COLO668 (cell line): Measurements from ENCODE around the gene COPE.

ENCODE experiments used
- DNase-seq: peaks from one replicate; lab custom pipeline; 2025; ENCODE audit not compliant: unreplicated experiment; lab: John Stamatoyannopoulos, UW

The COPE gene

DNA sequence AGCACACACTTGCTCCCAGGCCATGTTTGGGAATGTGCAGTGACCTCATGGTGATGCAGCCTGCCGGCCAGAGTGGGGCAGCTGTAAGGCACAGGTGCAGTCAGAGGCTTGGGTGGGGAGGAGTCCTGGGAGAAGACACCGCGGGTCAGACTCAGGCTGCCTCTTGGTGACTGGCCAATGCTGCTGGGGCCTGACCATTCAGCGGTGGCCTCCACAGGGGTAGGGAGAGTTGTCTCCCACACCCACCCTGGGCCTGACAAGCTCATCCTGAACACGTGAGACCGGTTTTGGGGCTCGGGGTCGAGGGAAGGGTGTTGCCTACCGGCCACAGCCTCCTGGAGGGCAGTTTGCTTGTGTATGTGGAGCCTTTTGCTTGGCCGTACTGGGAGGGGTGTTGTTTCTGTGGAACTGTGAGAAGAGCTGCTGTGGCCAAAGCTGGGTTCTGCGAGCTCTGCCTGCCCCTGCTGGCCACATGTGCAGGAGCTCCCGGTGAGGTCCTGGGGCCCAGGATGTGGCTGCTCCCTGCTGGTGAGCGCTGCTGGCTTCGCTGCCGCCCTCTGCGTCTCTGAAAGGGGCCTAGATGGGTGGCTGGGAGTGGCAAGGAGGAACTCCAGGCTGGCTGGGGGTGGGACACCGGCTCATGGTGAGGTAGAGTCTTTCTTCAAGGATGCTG, 65.3 kb downstream of the COPE start:
- no peak for DNase-seq

DNA sequence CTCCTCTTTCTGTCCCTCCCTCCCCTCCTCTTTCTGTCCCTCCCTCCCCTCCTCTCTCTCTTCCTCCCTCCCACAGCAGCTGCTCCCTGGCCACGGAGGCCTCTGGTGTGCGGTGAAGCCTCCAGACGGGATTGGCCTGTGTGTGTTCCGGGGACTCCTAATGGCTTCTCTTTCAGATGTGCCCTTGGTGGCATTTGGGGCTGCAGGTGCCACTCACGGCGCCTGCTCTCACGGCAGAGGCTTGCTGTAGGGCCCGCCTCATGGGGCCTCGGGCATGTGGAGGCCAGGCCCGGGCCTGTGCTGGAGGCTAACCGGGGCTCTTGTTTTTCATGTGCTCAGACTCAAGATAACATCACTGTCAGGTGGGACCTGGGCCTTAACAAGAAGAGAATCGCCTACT, 66.5 kb downstream of the COPE start:
- DNase-seq, result no peak

DNA sequence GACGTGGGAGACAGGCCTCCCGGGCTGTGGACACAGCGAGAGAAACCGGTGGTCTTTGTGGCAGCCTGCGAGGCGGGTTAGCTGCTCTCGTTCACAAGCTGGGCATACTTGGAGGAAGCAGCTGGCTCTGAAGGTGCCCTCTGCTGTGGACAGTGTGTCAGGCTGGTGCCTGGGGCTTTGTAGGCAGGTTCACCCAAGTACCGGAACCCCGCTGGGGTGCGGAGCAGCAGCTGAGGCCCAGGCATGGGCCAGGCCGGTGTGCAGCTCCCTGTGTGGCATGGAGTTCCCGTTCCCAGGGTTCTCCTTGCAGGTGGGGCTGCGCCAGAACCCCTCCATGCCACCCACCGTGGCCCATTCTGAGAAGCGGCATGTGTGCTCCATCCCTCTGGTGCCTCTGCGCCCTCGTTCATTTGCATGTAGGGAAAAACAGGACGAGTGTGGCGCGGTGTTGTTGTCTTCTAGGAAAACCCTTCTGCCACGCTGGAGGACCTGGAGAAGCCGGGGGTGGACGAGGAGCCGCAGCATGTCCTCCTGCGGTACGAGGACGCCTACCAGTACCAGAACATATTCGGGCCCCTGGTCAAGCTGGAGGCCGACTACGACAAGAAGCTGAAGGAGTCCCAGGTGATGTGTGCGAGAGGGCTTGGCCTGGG, 67.4 kb downstream of the COPE start:
- no peak for DNase-seq

DNA sequence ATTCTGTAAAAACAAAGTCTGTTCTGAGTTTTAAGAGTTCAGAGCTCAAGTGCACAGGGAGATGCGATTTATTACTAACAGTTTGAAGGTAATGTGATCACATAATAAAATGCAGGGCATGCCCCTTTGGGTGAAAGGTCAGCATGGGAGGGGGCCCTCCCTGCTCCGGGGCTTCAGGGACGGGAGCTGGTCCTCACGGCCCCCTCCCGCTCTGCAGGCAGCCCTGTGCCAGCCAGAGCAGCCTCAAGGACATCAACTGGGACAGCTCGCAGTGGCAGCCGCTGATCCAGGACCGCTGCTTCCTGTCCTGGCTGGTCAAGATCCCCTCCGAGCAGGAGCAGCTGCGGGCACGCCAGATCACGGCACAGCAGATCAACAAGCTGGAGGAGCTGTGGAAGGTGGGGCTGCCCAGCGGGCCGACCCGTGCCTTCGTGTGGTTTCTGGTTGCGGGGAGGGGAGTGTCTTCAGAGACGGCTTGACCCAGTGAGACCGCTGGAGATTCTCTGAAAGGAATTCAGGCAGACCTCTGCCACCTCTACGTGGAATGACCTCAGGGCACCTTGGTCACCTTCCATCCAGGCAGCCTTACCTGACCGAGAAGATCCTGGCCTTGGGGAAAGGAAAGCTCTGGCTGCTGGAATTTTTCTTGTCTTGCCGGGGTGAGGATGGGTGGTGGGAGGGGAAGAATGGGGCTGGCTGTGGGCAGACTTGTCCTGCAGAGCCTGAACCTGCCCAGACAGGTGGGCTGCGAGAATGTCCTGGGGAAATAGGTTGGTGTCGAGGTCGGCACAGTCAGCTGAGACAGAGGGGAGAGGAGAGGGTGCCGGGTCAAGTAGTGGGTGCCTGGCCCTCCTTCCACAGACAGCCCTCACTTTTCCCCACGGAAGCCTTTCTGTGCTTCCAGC, 68.5 kb downstream of the COPE start:
- no peak for DNase-seq

DNA sequence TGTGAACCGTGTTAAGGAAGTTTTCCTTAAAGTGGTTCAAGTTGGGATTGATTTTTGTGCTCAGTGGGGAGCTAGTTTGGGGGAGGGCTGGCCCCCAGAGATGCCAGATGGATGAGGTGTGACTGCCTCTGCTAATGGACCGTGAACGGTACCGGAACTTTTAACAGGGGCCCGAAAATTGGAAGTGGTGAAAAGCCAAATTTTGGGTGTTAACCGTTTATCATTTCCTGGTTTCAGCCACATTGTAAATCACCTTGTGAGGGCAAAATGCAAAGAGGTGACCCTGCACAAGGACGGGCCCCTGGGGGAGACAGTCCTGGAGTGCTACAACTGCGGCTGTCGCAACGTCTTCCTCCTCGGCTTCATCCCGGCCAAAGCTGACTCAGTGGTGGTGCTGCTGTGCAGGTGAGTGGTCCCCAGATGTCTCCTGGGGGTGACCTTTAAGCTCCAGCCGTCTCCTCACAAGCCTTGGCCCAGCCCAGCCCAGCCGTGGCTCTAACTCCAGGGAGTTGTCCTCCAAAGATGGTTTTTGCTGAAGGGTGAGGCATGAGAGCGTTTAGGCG, 69.3 kb downstream of the COPE start:
- DNase-seq, result no peak
